Omental fat pad (tissue), 4 donors: ENCODE data around the gene ERI2. TPM values are rescaled to one million over a fixed set of nuclear protein-coding genes. Genes with fewer than 3 reads are reported as not detected.

ENCODE experiments used
- ATAC-seq: fragments of 150-250 bp; one replicate; pipeline ENCODE4 v1.9.1; 2016; ENCODE audit warnings: mild to moderate bottlenecking, moderate library complexity; ENCODE audit not compliant: low FRiP score
- DNase-seq: peaks from one replicate; pipeline ENCODE4 v3.0.0-alpha.2; 2019; ENCODE audit warnings: low spot score
- CTCF ChIP-seq, 3 donors: fragments of 450-650 bp; IDR thresholded peaks; one replicate each; pipeline ENCODE4 v1.5.1; 2016 to 2017; ENCODE audit warnings: antibody characterized with exemption in 3 of 3, mild to moderate bottlenecking in 3 of 3, moderate library complexity in 2 of 3
- total RNA-seq, 4 donors: library from RNA; depleted of rRNA; stranded (reverse); fragments of >200 nt; gene quantifications; one replicate each; pipeline ENCODE4 v1.1.0, GENCODE V29; 2016

Gene ERI2
- total RNA-seq, 4 donors from 2014 or later, result 7.7 to 16.3 (median 12.9) TPM

DNA sequence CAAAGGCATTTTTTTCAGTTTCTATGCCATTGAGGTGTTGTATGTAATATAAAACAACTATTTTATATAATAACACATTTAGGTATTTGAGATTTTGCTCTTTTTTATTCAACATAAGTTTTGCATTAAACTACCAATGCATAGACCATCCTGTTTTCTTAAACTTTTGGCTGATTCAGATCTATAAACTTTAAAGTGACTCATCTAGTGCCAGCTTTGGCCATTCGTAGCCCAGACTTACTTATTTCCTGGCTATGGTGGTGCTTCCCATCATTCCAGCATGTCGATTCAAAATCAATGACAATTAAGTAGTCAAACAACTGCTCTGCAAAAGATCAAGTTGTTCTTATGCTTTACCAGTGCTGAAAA is 3.1 kb downstream of the ERI2 start:
- no peak for DNase-seq
- no peak for TF ChIP-seq CTCF (IDR thresholded peaks at IDR 0.05)
- no peak for ATAC-seq

- ATAC-seq, result no peak
- TF ChIP-seq CTCF (IDR thresholded peaks at IDR 0.05), result no peak
Measured at GRCh38 chr16:20801278-20801677, 5.0 kb downstream of the ERI2 start.

DNA sequence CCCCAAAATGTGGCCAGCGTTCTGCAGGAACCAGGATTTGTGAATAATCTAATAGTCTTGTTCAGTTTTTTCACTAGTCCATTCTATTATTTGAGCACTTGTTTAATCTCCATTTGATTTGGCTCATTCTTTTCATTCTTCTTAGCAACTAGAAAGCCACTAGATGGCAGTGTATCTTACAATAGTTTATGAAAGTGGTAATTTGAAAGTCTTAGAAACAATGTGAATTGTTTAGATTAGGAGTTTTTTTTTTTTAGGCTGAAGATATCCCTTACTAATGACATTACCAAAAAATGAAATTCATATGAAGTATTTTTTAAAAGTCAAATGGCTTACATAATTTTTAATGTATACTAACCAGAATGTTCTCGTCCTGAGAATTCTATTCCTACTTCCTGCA is 6.7 kb downstream of the ERI2 start:
- no peak for TF ChIP-seq CTCF (IDR thresholded peaks at IDR 0.05)
- ATAC-seq (no peak), DNase-seq (no peak)

More at GRCh38 chr16:20801278-20801677, 5.0 kb downstream of the ERI2 start:
- DNase-seq, result no peak

DNA sequence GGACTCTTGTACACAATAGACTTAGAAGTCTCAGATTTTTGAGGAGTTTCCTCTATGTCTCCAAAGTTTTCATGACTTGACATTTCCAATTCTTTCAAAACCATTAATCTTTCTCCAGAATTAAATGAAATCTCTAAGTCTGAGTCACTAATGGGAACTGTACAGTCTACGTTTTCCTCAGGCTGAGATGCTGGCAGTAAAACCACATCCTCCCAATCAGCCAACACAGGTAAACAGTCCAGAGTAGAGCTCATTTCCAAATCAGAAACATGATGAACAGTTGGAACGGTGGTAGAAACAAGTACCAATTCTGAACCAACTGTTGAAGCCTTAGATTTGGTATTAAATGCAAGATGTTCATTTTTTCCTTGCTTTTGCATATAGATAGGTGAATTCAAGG is 7.9 kb downstream of the ERI2 start:
- no peak for TF ChIP-seq CTCF (IDR thresholded peaks at IDR 0.05)
- ATAC-seq, result no peak
- DNase-seq, result no peak

GRCh38 chr16:20791923-20792612 is 14.2 kb downstream of the ERI2 start:
- no peak for TF ChIP-seq CTCF (IDR thresholded peaks at IDR 0.05)
- no peak for DNase-seq
- no peak for ATAC-seq

GRCh38 chr16:20789130-20789529 is 17.1 kb downstream of the ERI2 start:
- no peak for TF ChIP-seq CTCF (IDR thresholded peaks at IDR 0.05)
- no peak for ATAC-seq
- DNase-seq, result no peak

DNA sequence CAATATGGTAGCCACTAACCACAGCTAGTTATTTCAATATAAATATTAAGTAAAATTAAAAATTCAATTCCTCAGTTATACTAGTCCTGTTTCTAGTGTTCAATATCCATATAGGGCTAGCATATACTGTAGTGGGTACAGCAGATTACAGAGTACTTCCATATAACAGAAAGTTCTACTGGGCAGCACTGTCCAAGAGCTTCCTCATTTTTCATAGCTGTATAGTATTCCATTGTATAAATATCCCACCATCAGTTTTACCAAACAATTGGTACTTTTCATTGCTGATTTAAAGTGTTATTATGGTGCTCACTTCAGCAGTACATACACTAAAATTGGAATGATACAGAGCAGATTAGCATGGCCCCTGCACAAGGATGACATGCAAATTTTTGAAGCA is 22.1 kb downstream of the ERI2 start:
- no peak for ATAC-seq
- DNase-seq, result no peak
- no peak for TF ChIP-seq CTCF (IDR thresholded peaks at IDR 0.05)
